ENCODE data around the gene PGC.

PGC gene

DNA sequence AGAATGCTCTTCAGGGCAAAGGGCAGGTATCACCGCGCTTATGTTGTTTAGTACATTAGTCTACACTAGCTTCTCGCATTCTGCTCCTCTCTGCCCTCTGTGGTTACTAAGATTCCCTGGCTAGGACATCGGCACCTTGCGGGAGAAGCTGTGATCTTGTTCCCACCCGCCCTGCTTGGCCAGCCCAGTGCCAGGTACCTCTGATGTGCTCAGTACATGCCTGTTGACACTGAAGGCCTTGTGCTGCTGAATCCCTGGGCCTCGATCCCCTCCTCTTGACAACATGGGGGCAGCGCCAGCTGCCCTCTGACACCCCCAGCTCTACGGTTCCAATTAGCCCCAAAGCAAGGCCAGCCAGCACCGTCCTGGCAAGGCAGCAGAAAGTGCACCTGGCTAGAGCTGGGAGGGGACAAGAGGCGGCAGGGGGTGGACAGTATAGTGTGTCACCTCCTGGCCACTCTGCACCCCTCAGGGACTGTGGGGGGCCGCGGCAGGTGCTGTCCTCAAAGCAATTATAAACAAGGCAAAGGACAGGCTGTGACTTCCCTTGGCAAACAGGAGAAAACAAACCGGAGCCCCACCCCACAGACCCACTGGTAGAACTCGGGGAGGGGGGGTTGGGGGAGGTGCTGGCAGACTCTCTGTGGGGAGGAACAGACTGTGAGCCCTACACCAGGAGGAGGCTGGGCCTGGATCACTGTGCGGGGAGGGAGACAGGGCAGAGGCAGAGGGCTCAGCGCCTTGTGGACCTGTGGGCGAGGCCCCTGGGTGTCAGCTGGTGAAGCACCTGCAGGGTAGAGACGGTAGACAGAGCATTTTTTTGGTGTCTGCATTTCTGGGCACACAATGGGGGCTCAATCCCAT, 18.9 kb downstream of the PGC start:
- no peak for DNase-seq

- DNase-seq = no peak
Observed at GRCh38 chr6:41727705-41728072, 19.5 kb downstream of the PGC start.

GRCh38 chr6:41726876-41727275, 20.3 kb downstream of the PGC start:
- DNase-seq = no peak

GRCh38 chr6:41724586-41725501, 22.4 kb downstream of the PGC start:
- no peak for DNase-seq

GRCh38 chr6:41724228-41724580, 23.0 kb downstream of the PGC start:
- no peak for DNase-seq

- DNase-seq = no peak
Observed at GRCh38 chr6:41723530-41724227, 23.5 kb downstream of the PGC start.

GRCh38 chr6:41722969-41723529, 24.1 kb downstream of the PGC start:
- DNase-seq = no peak

- DNase-seq = no peak
Observed at GRCh38 chr6:41721414-41721813, 25.8 kb downstream of the PGC start.

- DNase-seq = no peak
Observed at GRCh38 chr6:41720783-41721182, 26.4 kb downstream of the PGC start.

DNA sequence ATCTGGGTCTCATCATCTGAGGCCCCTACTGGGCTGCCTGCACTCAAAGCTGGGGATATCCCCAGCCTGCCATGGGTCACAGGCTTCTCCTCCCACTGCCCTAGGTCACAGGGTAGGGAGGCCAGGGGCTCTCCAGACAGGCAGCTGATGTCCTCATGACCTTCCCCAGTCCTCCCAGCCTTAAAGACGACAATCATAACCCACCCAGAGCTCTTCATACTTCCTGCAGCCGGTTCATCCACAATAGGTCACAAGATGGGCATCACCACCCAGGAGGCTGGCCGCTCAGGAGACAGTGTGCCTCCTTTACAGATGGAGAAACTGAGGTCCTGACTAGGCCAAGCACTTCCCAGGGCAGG, 27.0 kb downstream of the PGC start:
- DNase-seq = no peak

DNA sequence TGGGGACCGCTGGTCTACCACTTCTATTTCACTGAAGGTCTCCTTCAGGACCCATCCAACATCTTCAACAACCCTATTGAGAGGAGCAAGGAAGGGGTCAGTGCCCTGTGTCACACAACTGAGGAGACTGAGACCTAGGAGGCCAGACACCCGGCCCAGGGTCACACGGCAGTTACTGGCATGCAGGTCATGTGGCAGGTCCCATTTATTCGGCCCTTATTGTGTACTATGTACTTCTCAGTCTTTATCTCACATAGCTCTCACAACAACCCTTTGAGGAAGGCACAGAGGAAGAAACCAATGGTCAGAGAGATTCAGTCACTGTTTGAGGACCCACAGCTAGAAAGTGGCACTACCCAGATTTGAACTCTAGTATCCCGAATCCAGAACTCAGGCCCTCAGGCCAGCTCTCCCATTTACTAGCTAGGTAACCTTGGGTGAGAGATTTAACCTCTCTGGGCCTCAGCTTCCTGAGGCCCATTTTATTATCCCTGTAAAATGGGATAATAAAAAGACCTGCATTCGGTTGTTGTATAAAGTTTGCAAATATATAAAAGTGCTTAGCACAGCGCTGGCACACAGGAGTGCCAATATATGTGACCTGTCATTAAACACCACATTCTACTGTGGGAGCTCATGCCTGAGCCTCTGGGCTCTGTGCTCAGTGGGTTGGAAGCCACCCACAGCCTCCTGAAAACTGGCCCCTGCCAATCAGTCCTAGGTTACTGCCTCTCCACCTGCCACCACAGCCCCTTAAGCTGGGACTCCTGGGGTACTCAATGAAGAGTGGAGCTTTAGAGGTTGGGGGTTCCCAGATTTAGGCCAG, 27.5 kb downstream of the PGC start:
- no peak for DNase-seq

DNA sequence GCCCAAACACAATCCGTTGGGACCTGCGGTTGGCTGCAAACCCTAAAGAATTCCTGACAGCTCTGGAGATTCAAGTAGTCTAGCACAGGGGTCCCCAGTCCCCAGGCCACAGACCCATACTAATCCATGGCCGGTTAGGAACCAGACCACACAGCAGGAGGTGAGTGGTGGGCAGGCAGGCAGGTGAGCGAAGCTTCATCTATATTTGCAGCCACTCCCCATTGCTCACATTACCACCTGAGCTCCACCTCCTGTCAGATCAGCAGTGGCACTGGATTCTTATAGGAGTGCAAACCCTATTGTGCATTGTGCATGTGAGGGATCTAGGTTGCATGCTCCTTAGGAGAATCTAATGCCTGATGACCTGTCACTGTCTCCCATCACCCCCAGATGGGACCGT, 28.4 kb downstream of the PGC start:
- DNase-seq = no peak

DNA sequence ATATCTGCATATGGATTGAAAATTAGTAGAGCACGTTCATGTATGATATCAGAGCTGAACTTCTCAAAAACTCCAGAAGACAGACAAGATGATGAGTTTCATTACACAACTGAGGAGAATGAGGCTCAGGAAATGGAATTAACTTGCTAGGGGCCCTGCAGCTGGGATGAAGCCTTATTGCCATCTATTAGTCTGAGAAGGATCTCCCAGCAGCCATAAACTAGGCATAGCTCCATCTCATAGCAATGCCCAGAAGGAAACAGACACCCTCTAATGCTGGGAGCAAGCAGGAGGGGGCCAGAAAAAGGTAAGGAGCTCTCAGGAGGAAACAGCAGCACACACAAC, 29.8 kb downstream of the PGC start:
- no peak for DNase-seq

DNA sequence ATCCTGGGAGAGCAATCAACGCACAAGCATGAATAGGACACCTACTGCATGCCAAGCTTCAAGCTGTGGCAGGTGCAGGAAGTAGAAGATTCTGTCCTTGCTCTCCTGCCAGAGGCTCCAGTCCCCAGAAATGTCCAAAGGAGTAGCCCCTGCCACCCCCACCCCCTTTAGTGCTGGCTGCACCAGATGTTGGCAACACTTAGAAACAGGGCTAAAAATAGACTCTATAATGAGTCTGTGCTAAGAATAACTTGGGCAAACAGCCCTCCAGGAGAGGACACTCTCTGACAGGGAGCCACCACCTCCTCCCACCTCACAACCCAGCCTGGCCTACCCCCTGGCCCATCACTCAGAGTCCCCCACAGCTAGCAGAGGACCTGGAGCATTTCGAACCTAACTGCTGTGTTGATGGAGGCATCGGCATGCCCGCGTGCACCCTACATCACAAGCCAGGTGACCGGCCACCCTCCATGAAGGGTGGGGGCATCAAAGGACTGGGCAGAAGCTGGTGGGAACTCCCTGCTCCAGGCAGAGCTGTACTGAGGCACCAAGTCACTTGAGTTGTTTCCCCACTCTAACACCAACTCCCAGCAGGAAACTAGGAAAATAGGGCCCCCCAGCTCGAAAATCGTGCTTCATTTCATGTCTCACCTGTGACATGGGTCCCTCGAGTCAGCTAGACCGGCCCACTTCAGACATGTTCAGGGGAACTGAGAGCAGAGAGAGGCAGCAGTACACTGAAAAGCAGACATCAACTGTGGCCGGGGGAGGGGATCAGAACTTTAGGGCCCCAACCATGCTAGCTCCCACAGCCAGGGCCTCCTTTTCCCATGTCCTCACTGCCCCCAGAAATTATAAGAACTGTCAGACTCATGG, 30.4 kb downstream of the PGC start:
- no peak for DNase-seq

DNA sequence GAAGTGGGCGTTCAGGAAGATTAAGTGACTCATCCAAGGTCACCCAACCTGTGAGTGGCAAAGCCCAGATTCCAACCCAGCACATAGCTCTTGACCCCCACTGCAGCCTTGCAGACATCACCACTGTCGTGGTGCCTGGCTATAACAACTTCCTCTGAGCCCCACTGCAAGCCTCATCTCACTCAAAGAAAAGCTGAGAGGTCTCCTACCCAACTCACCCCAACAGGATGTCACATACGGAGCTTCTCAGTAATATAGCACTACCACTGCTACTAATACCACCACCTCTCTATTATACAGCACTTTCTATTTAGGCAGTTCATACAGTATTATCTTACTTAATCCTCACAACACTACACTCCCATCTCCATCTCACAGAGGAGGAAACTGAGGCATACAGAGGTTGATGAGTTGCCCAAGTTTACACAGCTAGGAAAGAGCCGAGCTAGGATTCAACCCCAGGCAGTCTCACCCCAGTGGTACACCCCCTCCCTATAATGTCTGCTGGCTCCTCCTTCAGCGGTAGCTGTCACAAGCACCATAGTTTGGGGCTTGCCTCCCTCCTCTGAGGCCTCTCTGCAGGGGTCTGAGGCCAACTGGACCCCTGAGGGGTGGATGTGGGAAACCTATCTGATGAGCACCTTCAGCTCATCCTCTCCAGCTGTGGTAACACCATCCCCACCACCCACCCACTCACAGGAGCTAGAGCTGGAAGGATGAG, 31.2 kb downstream of the PGC start:
- no peak for DNase-seq

- DNase-seq = no peak
Observed at GRCh38 chr6:41714556-41715273, 32.5 kb downstream of the PGC start.

DNA sequence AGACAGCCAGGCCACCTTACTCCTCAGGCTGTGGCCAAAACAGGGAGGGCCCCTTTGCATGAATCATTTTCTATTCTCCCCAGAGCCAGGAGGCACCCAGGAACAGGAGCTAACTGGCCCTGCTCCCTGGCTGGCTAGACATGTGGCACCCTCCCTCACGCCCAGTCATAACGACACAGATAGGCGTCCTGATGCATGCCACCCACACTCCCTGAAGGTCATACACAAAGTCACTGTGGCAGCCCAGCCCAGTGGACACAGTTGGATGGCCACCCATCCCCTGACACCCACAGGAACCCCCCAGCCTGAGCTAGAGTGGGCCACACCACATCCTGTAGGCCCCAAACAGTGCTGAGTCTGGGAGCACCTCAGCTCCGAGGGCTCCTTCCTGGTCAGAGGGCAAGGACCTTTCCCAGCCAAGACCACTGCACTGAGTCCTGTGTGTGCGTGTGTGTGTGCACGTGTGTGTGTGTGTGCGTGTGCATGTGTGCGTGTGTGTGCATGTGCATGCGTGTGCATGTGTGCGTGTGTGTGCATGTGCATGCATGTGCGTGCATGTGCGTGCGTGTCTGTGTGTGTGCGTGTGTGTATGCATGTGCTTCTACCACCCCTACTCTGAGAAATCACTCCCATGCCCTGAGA, 33.4 kb downstream of the PGC start:
- no peak for DNase-seq

GRCh38 chr6:41713159-41713649, 34.0 kb downstream of the PGC start:
- no peak for DNase-seq

DNA sequence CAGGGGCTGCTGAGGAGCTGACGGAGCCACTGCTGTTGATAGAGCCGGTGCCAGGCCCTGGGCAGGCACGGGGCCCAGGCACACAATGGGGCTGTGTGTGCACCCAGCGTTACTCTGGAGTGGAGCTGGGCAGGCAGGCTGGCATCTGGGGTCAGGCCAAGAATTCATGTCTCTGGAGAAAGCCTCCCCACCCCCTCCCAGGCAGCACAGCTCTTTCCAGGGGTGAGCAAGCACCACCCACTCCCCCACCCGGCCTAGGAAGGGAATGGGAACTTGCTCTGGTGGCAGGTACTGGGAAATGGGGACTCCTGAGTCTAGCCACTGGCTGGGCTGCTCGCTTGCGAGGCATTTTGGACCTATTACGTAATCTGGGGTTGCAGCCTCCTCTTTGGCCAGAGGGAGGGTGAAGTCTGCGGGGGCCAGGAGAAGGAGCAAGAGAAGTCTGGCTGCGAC, 34.5 kb downstream of the PGC start:
- DNase-seq = no peak
